GM12878 (cell line): ENCODE measurements around the gene CFL2.

Experiments used
- BRCA1 ChIP-seq: IDR thresholded peaks from 2 replicates; pipeline ENCODE4 v1.6.1; 2011; ENCODE audit warnings: low read depth, low read length, improper control_type of control experiment
- FOXM1 ChIP-seq: IDR thresholded peaks from 2 replicates; pipeline ENCODE4 v1.6.1; 2012; ENCODE audit warnings: low read depth, mild to moderate bottlenecking, inconsistent platforms, low read length, moderate library complexity
- NBN ChIP-seq: fragments of 450-650 bp; IDR thresholded peaks from 2 replicates; pipeline ENCODE4 v1.6.1; 2016
- NR2C1 ChIP-seq: fragments of 450-650 bp; IDR thresholded peaks from 2 replicates; pipeline ENCODE4 v1.6.1; 2017; ENCODE audit warnings: antibody characterized with exemption, mild to moderate bottlenecking, moderate library complexity
- POLR2A ChIP-seq: IDR thresholded peaks from 2 replicates; pipeline ENCODE4 v1.6.1; 2011; ENCODE audit warnings: low read depth, mild to moderate bottlenecking, low read length
- POLR2AphosphoS2 ChIP-seq: IDR thresholded peaks from 2 replicates; pipeline ENCODE4 v1.6.1; 2011; ENCODE audit warnings: low read depth, mild to moderate bottlenecking, low read length, improper control_type of control experiment, moderate library complexity
- SREBF1 ChIP-seq: IDR thresholded peaks from 2 replicates; pipeline ENCODE4 v1.6.1; 2012; ENCODE audit warnings: mild to moderate bottlenecking, low read length
- TBL1XR1 ChIP-seq: IDR thresholded peaks from 2 replicates; pipeline ENCODE4 v1.6.1; 2012; ENCODE audit warnings: low read depth, low read length, improper control_type of control experiment
- ZNF207 ChIP-seq: fragments of 450-650 bp; IDR thresholded peaks from 2 replicates; pipeline ENCODE4 v1.6.1; 2014; ENCODE audit warnings: antibody characterized with exemption, mild to moderate bottlenecking, borderline replicate concordance
- ZNF384 ChIP-seq: IDR thresholded peaks from 2 replicates; pipeline ENCODE4 v1.6.1; 2012; ENCODE audit warnings: low read depth, mild to moderate bottlenecking, low read length, improper control_type of control experiment, borderline replicate concordance
- TF ChIP-seq, protein P1 (sequence below): IDR thresholded peaks from 2 replicates; pipeline ENCODE4 v1.6.1; 2011; ENCODE audit warnings: low read depth, low read length, improper control_type of control experiment, borderline replicate concordance
- TF ChIP-seq, protein P2 (sequence below), 3 experiments: IDR thresholded peaks in 2 of 3; conservative IDR thresholded peaks in 1 of 3; 2 replicates each; pipeline ENCODE4 v1.5.1; 2011; ENCODE audit warnings: low read depth in 3 of 3, low read length in 3 of 3, mild to moderate bottlenecking in 3 of 3, control low read depth in 2 of 3, moderate library complexity in 2 of 3, inconsistent platforms in 1 of 3, mixed read lengths in 1 of 3; ENCODE audit not compliant: control insufficient read depth in 2 of 3, insufficient read depth in 1 of 3; ENCODE audit errors: extremely low read depth in 1 of 3

DNA sequence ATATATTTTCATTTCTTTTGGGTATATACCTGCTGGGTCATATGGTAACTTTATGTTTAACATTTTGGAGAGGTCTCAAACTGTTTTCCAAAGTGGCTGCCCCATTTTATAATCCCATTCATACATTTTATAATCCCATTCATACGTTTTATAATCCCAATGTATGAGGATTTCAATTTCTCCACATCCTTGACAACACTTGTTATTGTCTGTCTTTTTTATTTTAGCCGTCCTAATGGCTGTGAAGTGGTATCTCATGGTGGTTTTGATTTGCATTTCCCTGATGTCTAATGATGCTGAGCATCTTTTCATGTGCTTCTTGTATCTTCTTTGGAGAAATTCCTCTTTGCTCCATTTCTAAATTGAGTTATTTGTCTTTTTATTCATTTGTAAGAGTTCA lies 6.7 kb upstream of the CFL2 start:
- no peak for TF ChIP-seq POLR2AphosphoS2
- TF ChIP-seq, protein P1, sequence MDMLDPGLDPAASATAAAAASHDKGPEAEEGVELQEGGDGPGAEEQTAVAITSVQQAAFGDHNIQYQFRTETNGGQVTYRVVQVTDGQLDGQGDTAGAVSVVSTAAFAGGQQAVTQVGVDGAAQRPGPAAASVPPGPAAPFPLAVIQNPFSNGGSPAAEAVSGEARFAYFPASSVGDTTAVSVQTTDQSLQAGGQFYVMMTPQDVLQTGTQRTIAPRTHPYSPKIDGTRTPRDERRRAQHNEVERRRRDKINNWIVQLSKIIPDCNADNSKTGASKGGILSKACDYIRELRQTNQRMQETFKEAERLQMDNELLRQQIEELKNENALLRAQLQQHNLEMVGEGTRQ, result no peak
- no peak for TF ChIP-seq ZNF384
- TF ChIP-seq ZNF207, result no peak
- TF ChIP-seq TBL1XR1, result no peak
- no peak for TF ChIP-seq FOXM1
- no peak for TF ChIP-seq POLR2A
- TF ChIP-seq, protein P2, sequence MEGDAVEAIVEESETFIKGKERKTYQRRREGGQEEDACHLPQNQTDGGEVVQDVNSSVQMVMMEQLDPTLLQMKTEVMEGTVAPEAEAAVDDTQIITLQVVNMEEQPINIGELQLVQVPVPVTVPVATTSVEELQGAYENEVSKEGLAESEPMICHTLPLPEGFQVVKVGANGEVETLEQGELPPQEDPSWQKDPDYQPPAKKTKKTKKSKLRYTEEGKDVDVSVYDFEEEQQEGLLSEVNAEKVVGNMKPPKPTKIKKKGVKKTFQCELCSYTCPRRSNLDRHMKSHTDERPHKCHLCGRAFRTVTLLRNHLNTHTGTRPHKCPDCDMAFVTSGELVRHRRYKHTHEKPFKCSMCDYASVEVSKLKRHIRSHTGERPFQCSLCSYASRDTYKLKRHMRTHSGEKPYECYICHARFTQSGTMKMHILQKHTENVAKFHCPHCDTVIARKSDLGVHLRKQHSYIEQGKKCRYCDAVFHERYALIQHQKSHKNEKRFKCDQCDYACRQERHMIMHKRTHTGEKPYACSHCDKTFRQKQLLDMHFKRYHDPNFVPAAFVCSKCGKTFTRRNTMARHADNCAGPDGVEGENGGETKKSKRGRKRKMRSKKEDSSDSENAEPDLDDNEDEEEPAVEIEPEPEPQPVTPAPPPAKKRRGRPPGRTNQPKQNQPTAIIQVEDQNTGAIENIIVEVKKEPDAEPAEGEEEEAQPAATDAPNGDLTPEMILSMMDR (IDR thresholded peaks at IDR 0.05 in 2 of 3, conservative IDR thresholded peaks at IDR 0.05 in 1 of 3; ENCODE audit: control insufficient read depth in 2 of 3, extremely low read depth in 1 of 3, insufficient read depth in 1 of 3, low read depth in 3 of 3, low read length in 3 of 3), result no peak
- TF ChIP-seq NR2C1, result no peak
- no peak for TF ChIP-seq BRCA1
- no peak for TF ChIP-seq NBN
- TF ChIP-seq SREBF1, result no peak
